Spleen (tissue), 7 donors: ENCODE measurements around the gene P2RY2.

Experiments
- POLR2A ChIP-seq, 3 donors: fragments of 450-650 bp; IDR thresholded peaks; one replicate each; pipeline ENCODE4 v1.5.1; 2017; ENCODE audit warnings: antibody characterized with exemption in 3 of 3, mild to moderate bottlenecking in 1 of 3
- POLR2AphosphoS5 ChIP-seq, 3 donors: sonication (generic); formaldehyde crosslinking; IDR thresholded peaks; one replicate each; pipeline ENCODE4 v1.5.1; 2017; ENCODE audit warnings: antibody characterized with exemption in 3 of 3
- TF ChIP-seq, protein P1 (sequence below), 11 experiments: fragments of 200-600 bp in 7 of 11; fragments of 450-650 bp in 4 of 11; sonication (generic) in 4 of 11; IDR thresholded peaks in 8 of 11; conservative IDR thresholded peaks in 3 of 11; 1 replicate in 7 of 11; 2 replicates in 4 of 11; pipeline versions ENCODE4 v1.4.0 to v1.8.0; 2016 to 2021; ENCODE audit warnings: antibody characterized with exemption in 11 of 11, inconsistent platforms in 4 of 11, mild to moderate bottlenecking in 1 of 11
- donor health status: DM: no; HTN: no; CAD: no; lungs with moderate emphysema.
- donor health status: DM: no; HTN: no; CAD: no.
- donor health status: DM: no; HTN: no; CAD: no.

DNA sequence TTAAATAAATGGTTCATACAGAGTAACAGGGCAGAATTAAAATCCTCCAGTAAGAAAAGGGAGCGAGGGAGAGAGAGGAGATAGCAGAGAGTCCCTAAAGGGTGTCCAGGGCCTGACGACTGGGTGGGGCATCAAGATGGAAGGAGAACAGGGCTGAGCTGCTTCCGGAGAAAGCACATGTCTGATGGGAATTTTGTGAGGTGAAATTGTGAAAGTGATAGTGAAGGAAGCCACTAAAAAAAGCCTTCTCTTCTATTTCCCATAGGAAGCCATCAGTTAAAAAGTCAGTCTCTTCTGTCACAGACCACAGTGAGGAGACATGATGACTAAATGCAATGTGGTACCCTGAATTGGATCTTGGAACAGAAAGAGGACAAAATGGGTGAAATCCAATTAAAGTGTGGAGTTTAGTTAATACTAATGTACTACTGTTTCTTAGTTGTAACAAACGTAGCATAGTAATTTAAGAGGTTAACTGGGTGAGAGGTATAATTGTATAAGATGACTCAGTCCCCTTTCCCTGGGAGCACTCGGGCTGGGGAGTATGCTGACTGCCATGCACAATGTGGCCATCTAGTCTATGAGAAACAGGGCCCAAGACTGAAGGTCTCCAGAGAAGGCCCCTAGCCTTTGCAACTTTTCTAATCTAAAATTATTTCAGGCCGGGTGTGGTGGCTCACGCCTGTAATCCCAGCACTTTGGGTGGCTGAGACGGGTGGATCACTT, 46.5 kb upstream of the P2RY2 start:
- TF ChIP-seq, protein P1, sequence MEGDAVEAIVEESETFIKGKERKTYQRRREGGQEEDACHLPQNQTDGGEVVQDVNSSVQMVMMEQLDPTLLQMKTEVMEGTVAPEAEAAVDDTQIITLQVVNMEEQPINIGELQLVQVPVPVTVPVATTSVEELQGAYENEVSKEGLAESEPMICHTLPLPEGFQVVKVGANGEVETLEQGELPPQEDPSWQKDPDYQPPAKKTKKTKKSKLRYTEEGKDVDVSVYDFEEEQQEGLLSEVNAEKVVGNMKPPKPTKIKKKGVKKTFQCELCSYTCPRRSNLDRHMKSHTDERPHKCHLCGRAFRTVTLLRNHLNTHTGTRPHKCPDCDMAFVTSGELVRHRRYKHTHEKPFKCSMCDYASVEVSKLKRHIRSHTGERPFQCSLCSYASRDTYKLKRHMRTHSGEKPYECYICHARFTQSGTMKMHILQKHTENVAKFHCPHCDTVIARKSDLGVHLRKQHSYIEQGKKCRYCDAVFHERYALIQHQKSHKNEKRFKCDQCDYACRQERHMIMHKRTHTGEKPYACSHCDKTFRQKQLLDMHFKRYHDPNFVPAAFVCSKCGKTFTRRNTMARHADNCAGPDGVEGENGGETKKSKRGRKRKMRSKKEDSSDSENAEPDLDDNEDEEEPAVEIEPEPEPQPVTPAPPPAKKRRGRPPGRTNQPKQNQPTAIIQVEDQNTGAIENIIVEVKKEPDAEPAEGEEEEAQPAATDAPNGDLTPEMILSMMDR (IDR thresholded peaks at IDR 0.05 in 8 of 11, conservative IDR thresholded peaks at IDR 0.05 in 3 of 11): no peak
- TF ChIP-seq POLR2AphosphoS5 (IDR thresholded peaks at IDR 0.05) (no peak), POLR2A (IDR thresholded peaks at IDR 0.05) (no peak)
